CD4-positive, alpha-beta T cell treated with Interleukin-4 for 1 hour (primary cell): ENCODE measurements around the gene TRPM8.
"Not testable (repeated sequence)": the region's sequence is repeated elsewhere in the genome, so short reads cannot be mapped to it uniquely, and the experiment has no call there.

Experiments
- DNase-seq, 2 donors: peaks; one replicate each; pipeline ENCODE4 v3.0.0-alpha.2; 2020 to 2022

TRPM8 gene

GRCh38 chr2:233917116-233917515 is at the start of gene TRPM8:
Gene TRPM8 (plus strand): TSS chr2:233917373. CDS start chr2:233926538, 9,165 bp downstream.
- no peak for DNase-seq

GRCh38 chr2:233867993-233868532 is 49.1 kb upstream of the TRPM8 start, which contains the start of gene MSL3B:
Gene MSL3B (minus strand): TSS chr2:233868386.
- DNase-seq: peak; percentile 52 to 65

- DNase-seq: no peak
These were observed 45.7 kb upstream of the TRPM8 start for GRCh38 chr2:233871432-233871831.

- DNase-seq: not testable (repeated sequence)
These were observed 45.0 kb upstream of the TRPM8 start for GRCh38 chr2:233872125-233872524.

GRCh38 chr2:233882353-233882752 is 34.8 kb upstream of the TRPM8 start:
- DNase-seq: no peak

GRCh38 chr2:233892793-233893192 is 24.4 kb upstream of the TRPM8 start:
- no peak for DNase-seq

- not testable (repeated sequence) for DNase-seq
These were observed 20.9 kb upstream of the TRPM8 start for GRCh38 chr2:233896253-233896652.

- no peak for DNase-seq
These were observed 15.8 kb upstream of the TRPM8 start for GRCh38 chr2:233901367-233901766.

GRCh38 chr2:233901884-233902283 is 15.3 kb upstream of the TRPM8 start:
- no peak for DNase-seq

GRCh38 chr2:233905945-233906344 is 11.2 kb upstream of the TRPM8 start:
- DNase-seq: no peak

- no peak for DNase-seq
These were observed 9.5 kb upstream of the TRPM8 start for GRCh38 chr2:233907627-233908026.

- DNase-seq: no peak
These were observed 4.3 kb upstream of the TRPM8 start for GRCh38 chr2:233912691-233913423.

GRCh38 chr2:233915128-233915527 is 2.0 kb upstream of the TRPM8 start:
- no peak for DNase-seq

GRCh38 chr2:233919319-233919718 is 2.1 kb downstream of the TRPM8 start:
- DNase-seq: no peak

GRCh38 chr2:233919938-233920337 is 2.8 kb downstream of the TRPM8 start:
- DNase-seq: no peak

- DNase-seq: no peak
These were observed 5.3 kb downstream of the TRPM8 start for GRCh38 chr2:233922471-233922870.

GRCh38 chr2:233925402-233925801 is 8.2 kb downstream of the TRPM8 start:
- no peak for DNase-seq

- no peak for DNase-seq
These were observed 9.6 kb downstream of the TRPM8 start for GRCh38 chr2:233926806-233927205.

GRCh38 chr2:233928594-233929351 is 11.6 kb downstream of the TRPM8 start:
- DNase-seq: peak in 1 of 2 donors; percentile 4

GRCh38 chr2:233929352-233930022 is 12.3 kb downstream of the TRPM8 start:
- no peak for DNase-seq

- no peak for DNase-seq
These were observed 17.4 kb downstream of the TRPM8 start for GRCh38 chr2:233934524-233934923.

- no peak for DNase-seq
These were observed 18.3 kb downstream of the TRPM8 start for GRCh38 chr2:233935426-233935825.

GRCh38 chr2:233936089-233936488 is 18.9 kb downstream of the TRPM8 start:
- DNase-seq: no peak
